HepG2 (cell line): ENCODE results near the gene NPW. TPM values are rescaled to one million over a fixed set of nuclear protein-coding genes. Genes with fewer than 3 reads are reported as not detected.

Experiments
- ATAC-seq: fragments of 200-7000 bp; cut with Tn5 transposase; 3 replicates; pipeline ENCODE4 v1.9.1; 2020; ENCODE audit warnings: mild to moderate bottlenecking, moderate library complexity
- BruUV-seq: library from RNA; stranded (reverse); fragments of 400-500 nt; replicated peaks from 2 replicates; lab custom pipeline; 2021; lab: Mats Ljungman, UMichigan
- CTCF ChIA-PET: fragments of 300-600 bp; formaldehyde crosslinking; extraction: SDS; loops from one replicate; lab custom pipeline; 2021; ENCODE audit warnings: low total read pairs, inconsistent platforms, low intra/inter-chr PET ratio; lab: Yijun Ruan, JAX
- POLR2A ChIA-PET: fragments of 350-600 bp; sonication (Branson Sonifier 250); formaldehyde crosslinking; loops from one replicate; lab custom pipeline; 2020; ENCODE audit warnings: antibody characterized with exemption, inconsistent platforms; lab: Yijun Ruan, JAX
- DNase-seq: peaks from one replicate; pipeline ENCODE4 v3.0.0-alpha.2; 2015; ENCODE audit warnings: low spot score
- FAIRE-seq: peaks from 3 replicates; lab custom pipeline; 2011; peaks lifted over from hg19 to GRCh38; lab: Jason Lieb, UNC
- H2AFZ ChIP-seq: one replicate; pipeline ENCODE4 v1.6.1; 2011; ENCODE audit warnings: low read length, inconsistent platforms
- H3K27ac ChIP-seq: fragments of 300-600 bp; 3 replicates; pipeline ENCODE4 v1.8.0; 2011; ENCODE audit warnings: mixed run types, mild to moderate bottlenecking, mixed read lengths, low read length, inconsistent platforms; ENCODE audit not compliant: insufficient read depth; ENCODE audit errors: extremely low read length
- H3K27me3 ChIP-seq, 2 experiments: fragments of 200-600 bp in 1 of 2; 2 replicates in 1 of 2; 3 replicates in 1 of 2; pipeline versions ENCODE4 v1.6.0 to v1.8.0; 2011; ENCODE audit warnings: low read length in 2 of 2, mild to moderate bottlenecking in 2 of 2, moderate library complexity in 2 of 2, inconsistent platforms in 1 of 2; ENCODE audit not compliant: insufficient read depth in 2 of 2, control insufficient read depth in 1 of 2
- H3K36me3 ChIP-seq, 2 experiments: fragments of 200-600 bp in 1 of 2; replicated peaks in 1 of 2; 2 replicates in 1 of 2; 3 replicates in 1 of 2; pipeline versions ENCODE4 v1.5.1 to v1.8.0; 2011; ENCODE audit warnings: low read length in 2 of 2, inconsistent platforms in 1 of 2; ENCODE audit not compliant: insufficient read depth in 2 of 2, control insufficient read depth in 1 of 2
- H3K4me1 ChIP-seq: 2 replicates; pipeline ENCODE4 v1.5.1; 2012; ENCODE audit warnings: low read length, inconsistent platforms; ENCODE audit not compliant: insufficient read depth
- H3K4me2 ChIP-seq: 2 replicates; pipeline ENCODE4 v1.6.0; 2011; ENCODE audit warnings: low read depth, low read length, inconsistent platforms
- H3K4me3 ChIP-seq, 3 experiments: fragments of 200-600 bp in 1 of 3; sonication (generic), shearing (Covaris generic) in 1 of 3; replicated peaks in 1 of 3; 2 replicates each; pipeline ENCODE4 v1.5.1; 2011 to 2016; ENCODE audit warnings: low read length in 3 of 3, inconsistent platforms in 2 of 3, low read depth in 2 of 3, mild to moderate bottlenecking in 2 of 3, control low read depth in 1 of 3, mixed read lengths in 1 of 3; ENCODE audit not compliant: insufficient read depth in 1 of 3
- H3K79me2 ChIP-seq: one replicate; pipeline ENCODE4 v1.6.1; 2011; ENCODE audit warnings: low read length, inconsistent platforms; ENCODE audit not compliant: insufficient read depth
- H3K9ac ChIP-seq: 2 replicates; pipeline ENCODE4 v1.6.0; 2011; ENCODE audit warnings: mild to moderate bottlenecking, low read depth, low read length, inconsistent platforms; ENCODE audit not compliant: insufficient read depth
- H3K9me3 ChIP-seq: 2 replicates; pipeline ENCODE4 v1.5.1; 2012; ENCODE audit warnings: mild to moderate bottlenecking, low read length
- H4K20me1 ChIP-seq: 2 replicates; pipeline ENCODE4 v1.6.0; 2011; ENCODE audit warnings: inconsistent platforms, mild to moderate bottlenecking, low read length, moderate library complexity; ENCODE audit not compliant: insufficient read depth
- FUBP1 ChIP-seq: sonication (generic); formaldehyde crosslinking; IDR thresholded peaks from 2 replicates; pipeline ENCODE4 v1.5.1; 2020; ENCODE audit warnings: missing genetic modification reagents, mild to moderate bottlenecking, borderline replicate concordance
- NBN ChIP-seq: fragments of 450-650 bp; conservative IDR thresholded peaks from 2 replicates; pipeline ENCODE4 v1.6.1; 2017
- THYN1 ChIP-seq: sonication (generic); formaldehyde crosslinking; IDR thresholded peaks from 2 replicates; pipeline ENCODE4 v1.8.1; 2023; ENCODE audit warnings: low read depth, mild to moderate bottlenecking, moderate library complexity, missing genetic modification reagents, borderline replicate concordance
- ZNF407 ChIP-seq: sonication (generic); formaldehyde crosslinking; IDR thresholded peaks from one replicate; pipeline ENCODE4 v1.5.1; 2020; ENCODE audit warnings: mild to moderate bottlenecking, missing genetic modification reagents; ENCODE audit errors: not compliant biosample characterization
- ZNF451 ChIP-seq: sonication (generic); formaldehyde crosslinking; IDR thresholded peaks from 2 replicates; pipeline ENCODE4 v1.5.0; 2020; ENCODE audit warnings: mild to moderate bottlenecking, missing genetic modification reagents
- ZNF468 ChIP-seq: sonication (generic); formaldehyde crosslinking; IDR thresholded peaks from 2 replicates; pipeline ENCODE4 v1.8.0; 2022; ENCODE audit warnings: mild to moderate bottlenecking, moderate library complexity, missing genetic modification reagents
- ZNF530 ChIP-seq: sonication (generic); formaldehyde crosslinking; IDR thresholded peaks from 2 replicates; pipeline ENCODE4 v1.5.0; 2020; ENCODE audit warnings: low read depth, mild to moderate bottlenecking, missing genetic modification reagents
- ZSCAN9 ChIP-seq: IDR thresholded peaks from 2 replicates; pipeline ENCODE4 v1.6.1; 2016; ENCODE audit warnings: borderline replicate concordance
- whole genome bisulfite sequencing: methylation state at CpG from one replicate; pipeline ENCODE4 v1.1.6; 2017; ENCODE audit warnings: low lambda C conversion rate; 5-methylcytosine and 5-hydroxymethylcytosine counted together
- in situ Hi-C: cut with HindIII; loops from 2 replicates; pipeline ENCODE4 v1.10.0; 2017; ENCODE audit warnings: low pct_unique_long_range_greater_than_20kb; ENCODE audit not compliant: extremely low pct_ligation_motif_present
- intact Hi-C: fragments of 100-400 bp; cut with micrococcal nuclease; formaldehyde crosslinking; loops from one replicate; pipeline ENCODE4 v1.10.0; 2022; ENCODE audit not compliant: unreplicated experiment
- polyA plus RNA-seq, 8 experiments: library from polyadenylated mRNA; depleted of rRNA in 3 of 8; stranded (reverse) in 7 of 8; unstranded in 1 of 8; fragments of >200 nt; fragmentation: Illumina TruSeq in 4 of 8; extraction: Trizol in 4 of 8; gene quantifications; 2 replicates each; pipeline versions ENCODE4 v1.2.1 to v1.2.3, GENCODE V29; 2011 to 2016; ENCODE audit warnings: low read depth in 4 of 8, missing spikeins in 1 of 8, mixed read lengths in 1 of 8; ENCODE audit not compliant: insufficient read depth in 1 of 8
- total RNA-seq, 5 experiments: library from RNA; depleted of rRNA; stranded (reverse); fragments of >200 nt; fragmentation: Illumina TruSeq; extraction: Trizol; gene quantifications; 2 replicates each; pipeline ENCODE4 v1.2.3, GENCODE V29; 2016; ENCODE audit warnings: low read depth in 1 of 5
- TF ChIP-seq, protein P1 (sequence below): sonication (generic); formaldehyde crosslinking; IDR thresholded peaks from 2 replicates; pipeline ENCODE4; 2020; ENCODE audit warnings: missing genetic modification reagents, mild to moderate bottlenecking, borderline replicate concordance

NPW gene
- total and polyA plus RNA-seq, 2 of the 13 experiments (the other 11 are each of a cell fraction or from before 2014, with no cell fraction given), result 0.24 to 0.97 TPM

GRCh38 chr16:2036200-2036966 is 16.8 kb downstream of the NPW start:
- Histone ChIP-seq H3K4me3 (peak overlapping the region; percentile 36 to 70 (median 46); a peak in 5 of 6 replicates), H3K4me2 (peak overlapping the region; percentile 87), H3K27ac (peak overlapping the region; percentile 90), H3K4me1 (peaks cover 98% of the 10 kb centered on the region), H3K27me3 (no peaks in the 10 kb centered on the region), H4K20me1 (no peaks in the 10 kb centered on the region), H3K9ac (peak overlapping the region; percentile 75), H3K9me3 (no peaks in the 10 kb centered on the region), H2AFZ (no peak overlapping the region), H3K79me2 (no peaks in the 10 kb centered on the region), H3K36me3 (peaks cover 3 to 6% of the 10 kb centered on the region in 2 experiments; a peak in 4 of 5 replicates)
- in situ Hi-C loops (no loop called here), intact Hi-C loops (no loop called here)
- no peak for DNase-seq
- 76% methylated on average over 18 of the region's 47 CpGs for WGBS
- FAIRE-seq, result no peak
- no peak for ATAC-seq
- ChIA-PET POLR2A (interaction anchor here (0.6 to 4.6 kb wide), 20 partner anchors 9 to 216 kb away, joined by 3 to 67 read pairs (median 5); partner anchors contain the start of genes ECI1, NHERF2, NTHL1 and PKD1), CTCF (no interaction called here)
- no TSS peak for BruUV-seq
- TF ChIP-seq NBN, result no peak
- no peak for TF ChIP-seq ZNF451
- TF ChIP-seq FUBP1, result no peak
- no peak for TF ChIP-seq ZSCAN9 (CRISPR knock-in tag)
- TF ChIP-seq ZNF468, result no peak; the same call in 1 of the 2 replicates
- no peak for TF ChIP-seq ZNF530
- TF ChIP-seq, protein P1, sequence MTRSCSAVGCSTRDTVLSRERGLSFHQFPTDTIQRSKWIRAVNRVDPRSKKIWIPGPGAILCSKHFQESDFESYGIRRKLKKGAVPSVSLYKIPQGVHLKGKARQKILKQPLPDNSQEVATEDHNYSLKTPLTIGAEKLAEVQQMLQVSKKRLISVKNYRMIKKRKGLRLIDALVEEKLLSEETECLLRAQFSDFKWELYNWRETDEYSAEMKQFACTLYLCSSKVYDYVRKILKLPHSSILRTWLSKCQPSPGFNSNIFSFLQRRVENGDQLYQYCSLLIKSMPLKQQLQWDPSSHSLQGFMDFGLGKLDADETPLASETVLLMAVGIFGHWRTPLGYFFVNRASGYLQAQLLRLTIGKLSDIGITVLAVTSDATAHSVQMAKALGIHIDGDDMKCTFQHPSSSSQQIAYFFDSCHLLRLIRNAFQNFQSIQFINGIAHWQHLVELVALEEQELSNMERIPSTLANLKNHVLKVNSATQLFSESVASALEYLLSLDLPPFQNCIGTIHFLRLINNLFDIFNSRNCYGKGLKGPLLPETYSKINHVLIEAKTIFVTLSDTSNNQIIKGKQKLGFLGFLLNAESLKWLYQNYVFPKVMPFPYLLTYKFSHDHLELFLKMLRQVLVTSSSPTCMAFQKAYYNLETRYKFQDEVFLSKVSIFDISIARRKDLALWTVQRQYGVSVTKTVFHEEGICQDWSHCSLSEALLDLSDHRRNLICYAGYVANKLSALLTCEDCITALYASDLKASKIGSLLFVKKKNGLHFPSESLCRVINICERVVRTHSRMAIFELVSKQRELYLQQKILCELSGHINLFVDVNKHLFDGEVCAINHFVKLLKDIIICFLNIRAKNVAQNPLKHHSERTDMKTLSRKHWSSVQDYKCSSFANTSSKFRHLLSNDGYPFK (CRISPR knock-in tag), result 0 out of 2 replicates have a peak, but pooled peaks have one; percentile 0
- no peak for TF ChIP-seq THYN1 (CRISPR knock-in tag)
- peak; percentile 13 for TF ChIP-seq ZNF407 (CRISPR knock-in tag)
